ENCODE results near the gene MAPK6. TPM values are rescaled to one million over a fixed set of nuclear protein-coding genes. Genes with fewer than 3 reads are reported as not detected.
"Not testable (repeated sequence)": the region's sequence is repeated elsewhere in the genome, so short reads cannot be mapped to it uniquely, and the experiment has no call there.

Gene MAPK6
- total and polyA plus RNA-seq, 7 experiments from 2014 or later = 5.1 to 44.1 (median 23.1) TPM

- peaks cover 0 to 5% of the 10 kb centered on the region in 2 donors for H3K4me1 ChIP-seq (ENCODE audit: control insufficient read depth in 2 of 2, insufficient read depth in 2 of 2, low read length in 2 of 2)
- no peaks in the 10 kb centered on the region for H3K36me3 ChIP-seq (ENCODE audit: control insufficient read depth in 2 of 3, insufficient read depth in 3 of 3, low read length in 3 of 3)
- peaks cover 19 to 51% (median 35%) of the 10 kb centered on the region in 7 donors for H3K4me1 Mint-ChIP-seq
- peak; percentile 60 for ATAC-seq
- intact Hi-C loops (cut with micrococcal nuclease) = no loop called here
- H3K4me3 Mint-ChIP-seq = no peak overlapping the region
- H3K27me3 Mint-ChIP-seq = no peaks in the 10 kb centered on the region
- H3K27ac ChIP-seq (ENCODE audit: low read depth, low read length) = no peak overlapping the region
- no peak overlapping the region for H3K4me3 ChIP-seq (ENCODE audit: low read length)
- H3K36me3 Mint-ChIP-seq = peaks cover 8 to 49% (median 32%) of the 10 kb centered on the region in 5 donors
- no peak for DNase-seq
- peaks cover 0 to 20% (median 7%) of the 10 kb centered on the region in 11 donors for H3K9me3 Mint-ChIP-seq
- no peak overlapping the region for H3K27ac Mint-ChIP-seq
- CTCF ChIA-PET = no interaction called here
- peaks cover 0 to 6% (median 0%) of the 10 kb centered on the region in 3 experiments for H3K9me3 ChIP-seq (ENCODE audit: control insufficient read depth in 2 of 3, low read length in 3 of 3)
- no peaks in the 10 kb centered on the region for H3K27me3 ChIP-seq (ENCODE audit: control insufficient read depth in 2 of 2, insufficient read depth in 2 of 2, low read length in 2 of 2)
- POLR2A ChIA-PET = no interaction called here
Observed at GRCh38 chr15:52031556-52031955, 12.5 kb downstream of the MAPK6 start.

GRCh38 chr15:52037889-52038505, 19.0 kb downstream of the MAPK6 start:
- H3K27me3 Mint-ChIP-seq = no peaks in the 10 kb centered on the region
- Histone ChIP-seq H3K4me1 (ENCODE audit: control insufficient read depth in 2 of 2, insufficient read depth in 2 of 2, low read length in 2 of 2) (peaks cover 0 to 11% of the 10 kb centered on the region in 2 donors), H3K4me3 (ENCODE audit: low read length) (no peak overlapping the region), H3K27me3 (ENCODE audit: control insufficient read depth in 2 of 2, insufficient read depth in 2 of 2, low read length in 2 of 2) (no peaks in the 10 kb centered on the region), H3K27ac (ENCODE audit: low read depth, low read length) (no peak overlapping the region), H3K9me3 (ENCODE audit: control insufficient read depth in 2 of 3, low read length in 3 of 3) (peaks cover 0 to 4% (median 0%) of the 10 kb centered on the region in 3 experiments), H3K36me3 (ENCODE audit: control insufficient read depth in 2 of 3, insufficient read depth in 3 of 3, low read length in 3 of 3) (no peaks in the 10 kb centered on the region)
- H3K27ac Mint-ChIP-seq = peak overlapping the region in 6 of 9 donors; percentile 10 to 72 (median 58)
- peaks cover 0 to 18% (median 6%) of the 10 kb centered on the region in 11 donors for H3K9me3 Mint-ChIP-seq
- peak overlapping the region in 1 of 10 donors; percentile 1 for H3K4me3 Mint-ChIP-seq
- no peak for ATAC-seq
- peaks cover 32 to 89% (median 66%) of the 10 kb centered on the region in 7 donors for H3K4me1 Mint-ChIP-seq
- intact Hi-C loops (cut with micrococcal nuclease) = no loop called here
- ChIA-PET POLR2A (interaction anchor here (0.7 kb wide), 2 partner anchors 12 to 133 kb away, joined by 3 read pairs; no protein-coding TSS in a partner anchor), CTCF (interaction anchor here (0.6 to 1.1 kb wide), 3 partner anchors 40 to 109 kb away, joined by 3 to 4 read pairs (median 3); no protein-coding TSS in a partner anchor)
- H3K36me3 Mint-ChIP-seq = peaks cover 8 to 31% (median 25%) of the 10 kb centered on the region in 5 donors
- DNase-seq = no peak

DNA sequence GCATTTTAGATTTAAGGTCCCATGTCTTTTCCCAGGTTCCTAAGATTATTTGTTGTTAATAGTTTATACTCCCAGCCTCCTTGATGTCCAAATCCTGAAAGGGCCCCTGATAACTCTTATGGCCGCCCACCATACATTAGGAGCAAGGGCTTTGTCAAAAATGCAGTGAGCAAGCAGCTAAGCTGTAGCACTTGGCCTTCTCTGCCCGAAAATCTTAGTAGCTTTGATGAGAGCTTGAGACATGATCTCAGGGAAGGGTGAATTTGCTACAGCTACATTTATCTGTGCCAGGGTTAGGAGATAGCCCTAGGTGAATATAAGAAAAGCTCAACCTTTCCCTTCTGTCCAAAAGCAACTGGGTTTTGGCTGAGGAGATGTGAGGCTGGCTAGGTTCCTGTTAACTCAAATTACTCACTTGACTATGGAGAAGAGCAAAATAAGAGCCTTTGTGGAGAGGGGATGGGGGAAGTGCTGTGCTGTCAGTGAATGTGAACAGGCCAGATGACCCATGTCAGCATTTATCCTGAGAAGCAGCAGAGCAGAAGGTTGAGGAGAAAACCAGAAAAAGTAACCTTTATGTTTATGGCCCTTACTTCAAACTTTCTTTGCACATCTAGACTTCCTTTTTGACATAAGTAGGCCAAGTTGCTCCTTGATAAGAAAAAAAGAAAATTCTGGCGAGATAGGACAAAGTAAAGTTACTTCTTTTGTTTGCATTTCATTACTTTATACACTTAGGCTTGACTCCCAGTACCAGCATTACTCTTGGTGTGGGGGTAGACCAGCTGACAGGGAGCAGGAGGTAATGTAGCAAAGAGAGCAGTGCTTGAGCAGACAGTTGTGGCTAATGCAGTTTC, 21.1 kb downstream of the MAPK6 start:
- H3K9me3 Mint-ChIP-seq = peaks cover 0 to 2% (median 0%) of the 10 kb centered on the region in 11 donors
- Histone ChIP-seq H3K4me1 (ENCODE audit: control insufficient read depth in 2 of 2, insufficient read depth in 2 of 2, low read length in 2 of 2) (peaks cover 4 to 16% of the 10 kb centered on the region in 2 donors), H3K27me3 (ENCODE audit: control insufficient read depth in 2 of 2, insufficient read depth in 2 of 2, low read length in 2 of 2) (no peaks in the 10 kb centered on the region), H3K9me3 (ENCODE audit: control insufficient read depth in 2 of 3, low read length in 3 of 3) (no peaks in the 10 kb centered on the region), H3K4me3 (ENCODE audit: low read length) (no peak overlapping the region), H3K36me3 (ENCODE audit: control insufficient read depth in 2 of 3, insufficient read depth in 3 of 3, low read length in 3 of 3) (no peaks in the 10 kb centered on the region), H3K27ac (ENCODE audit: low read depth, low read length) (peak overlapping the region; percentile 32)
- no peaks in the 10 kb centered on the region for H3K27me3 Mint-ChIP-seq
- H3K4me3 Mint-ChIP-seq = peak overlapping the region in 7 of 10 donors; percentile 4 to 45 (median 26)
- intact Hi-C loops (cut with micrococcal nuclease) = loop anchor here in 1 of 2 donors (1.0 to 10.0 kb wide), 2 partner anchors 21 to 215 kb away; partner anchors contain the start of genes MAPK6 and TMOD3
- H3K27ac Mint-ChIP-seq = peak overlapping the region; percentile 0 to 91 (median 42)
- DNase-seq = no peak
- peak; percentile 51 for ATAC-seq
- ChIA-PET POLR2A (interaction anchor here (0.7 to 0.8 kb wide), 2 partner anchors 15 to 70 kb away, joined by 4 to 5 read pairs; no protein-coding TSS in a partner anchor), CTCF (interaction anchor here (0.6 to 0.9 kb wide), 2 partner anchors 12 to 137 kb away, joined by 3 read pairs; no protein-coding TSS in a partner anchor)
- peaks cover 34 to 87% (median 64%) of the 10 kb centered on the region in 7 donors for H3K4me1 Mint-ChIP-seq
- peaks cover 0 to 13% (median 8%) of the 10 kb centered on the region in 5 donors for H3K36me3 Mint-ChIP-seq

DNA sequence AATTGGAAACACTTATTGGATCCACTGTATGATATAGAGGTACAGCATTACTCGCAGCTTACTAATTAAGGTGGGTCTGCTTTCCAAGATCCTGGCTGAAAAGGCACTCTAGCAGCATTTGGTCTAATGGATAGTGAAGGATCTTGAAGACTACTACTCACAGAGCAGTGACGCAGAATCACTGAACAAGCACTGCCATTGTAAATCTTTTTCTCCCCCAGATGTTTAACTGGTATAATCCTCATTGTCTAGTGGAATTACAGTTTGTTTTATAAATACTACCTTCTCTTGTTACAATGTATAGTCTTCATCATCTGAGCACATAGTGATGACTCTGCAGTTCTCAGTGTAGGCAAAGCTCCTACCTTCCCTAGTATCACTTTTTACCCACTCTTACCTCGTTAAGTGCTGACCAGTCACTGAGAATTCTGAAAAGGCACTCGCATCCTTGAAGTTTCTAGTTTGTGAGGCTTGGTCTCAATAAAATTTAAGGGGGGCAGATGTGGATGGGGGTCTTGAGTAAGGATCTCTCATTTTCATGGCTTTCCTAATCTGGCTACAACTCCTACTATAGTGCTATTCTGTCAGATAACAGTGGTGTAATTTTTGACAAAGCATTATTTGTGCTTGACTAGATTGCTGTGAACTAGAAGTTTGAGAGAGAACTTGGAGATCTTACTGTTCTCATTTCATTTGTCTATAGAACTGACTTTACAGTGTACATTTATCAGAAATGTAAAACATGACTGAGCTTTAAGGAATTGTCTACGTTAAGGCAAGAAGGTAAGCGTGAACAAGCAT, 23.2 kb downstream of the MAPK6 start:
- CTCF ChIA-PET = no interaction called here
- Histone ChIP-seq H3K27me3 (ENCODE audit: control insufficient read depth in 2 of 2, insufficient read depth in 2 of 2, low read length in 2 of 2) (no peaks in the 10 kb centered on the region), H3K27ac (ENCODE audit: low read depth, low read length) (no peak overlapping the region), H3K4me3 (ENCODE audit: low read length) (no peak overlapping the region), H3K9me3 (ENCODE audit: control insufficient read depth in 2 of 3, low read length in 3 of 3) (no peaks in the 10 kb centered on the region), H3K36me3 (ENCODE audit: control insufficient read depth in 2 of 3, insufficient read depth in 3 of 3, low read length in 3 of 3) (no peaks in the 10 kb centered on the region), H3K4me1 (ENCODE audit: control insufficient read depth in 2 of 2, insufficient read depth in 2 of 2, low read length in 2 of 2) (peaks cover 14 to 31% of the 10 kb centered on the region in 2 donors)
- POLR2A ChIA-PET = interaction anchor here (0.5 to 1.2 kb wide), 3 partner anchors 21 to 642 kb away, joined by 3 to 4 read pairs (median 4); no protein-coding TSS in a partner anchor
- H3K27ac Mint-ChIP-seq = peak overlapping the region in 7 of 9 donors; percentile 1 to 67 (median 32)
- no peaks in the 10 kb centered on the region for H3K27me3 Mint-ChIP-seq
- no peak for DNase-seq
- H3K9me3 Mint-ChIP-seq = peaks cover 0 to 2% (median 0%) of the 10 kb centered on the region in 11 donors
- H3K36me3 Mint-ChIP-seq = peaks cover 0 to 18% (median 8%) of the 10 kb centered on the region in 5 donors
- no peak for ATAC-seq
- H3K4me3 Mint-ChIP-seq = no peak overlapping the region
- peaks cover 48 to 91% (median 81%) of the 10 kb centered on the region in 7 donors for H3K4me1 Mint-ChIP-seq
- intact Hi-C loops (cut with micrococcal nuclease) = loop anchor here in 1 of 2 donors (10.0 kb wide), 1 partner anchor 217 kb away; the partner anchor contains the start of gene TMOD3

DNA sequence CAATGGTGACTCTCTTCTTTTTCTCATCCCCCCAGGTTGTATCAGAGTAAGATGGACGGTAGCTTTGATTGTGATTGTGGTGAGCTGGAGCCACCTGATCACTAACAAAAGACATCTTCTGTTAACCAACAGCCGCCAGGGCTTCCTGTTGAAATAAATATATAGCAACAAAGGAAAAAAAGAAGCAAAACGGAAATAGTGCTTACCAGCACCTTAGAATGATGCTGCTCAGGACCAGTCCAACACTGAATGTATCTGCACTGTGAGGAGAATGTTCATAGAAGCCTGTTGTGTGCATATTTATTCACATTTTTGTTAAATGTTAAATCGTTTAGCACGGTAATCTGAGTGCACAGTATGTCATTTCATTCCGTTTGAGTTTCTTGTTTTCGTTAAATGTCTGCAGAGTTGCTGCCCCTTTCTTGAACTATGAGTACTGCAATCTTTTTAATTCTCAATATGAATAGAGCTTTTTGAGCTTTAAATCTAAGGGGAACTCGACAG, 26.8 kb downstream of the MAPK6 start:
- Histone ChIP-seq H3K27ac (ENCODE audit: low read depth, low read length) (peak overlapping the region; percentile 57), H3K4me3 (ENCODE audit: low read length) (peak overlapping the region; percentile 46), H3K4me1 (ENCODE audit: control insufficient read depth in 2 of 2, insufficient read depth in 2 of 2, low read length in 2 of 2) (peaks cover 14 to 20% of the 10 kb centered on the region in 2 donors)
- Mint-ChIP-seq H3K4me3 (peak overlapping the region; percentile 48 to 87 (median 78)), H3K27ac (peak overlapping the region; percentile 80 to 97 (median 87)), H3K4me1 (peaks cover 29 to 66% (median 55%) of the 10 kb centered on the region in 7 donors), H3K36me3 (peaks cover 0 to 30% (median 15%) of the 10 kb centered on the region in 5 donors)
- CTCF ChIA-PET = interaction anchor here (0.7 to 1.4 kb wide), 5 partner anchors 20 to 50 kb away, joined by 3 to 9 read pairs (median 3); no protein-coding TSS in a partner anchor
- H3K9me3 Mint-ChIP-seq; H3K36me3 ChIP-seq (ENCODE audit: control insufficient read depth in 2 of 3, insufficient read depth in 3 of 3, low read length in 3 of 3); H3K9me3 ChIP-seq (ENCODE audit: control insufficient read depth in 2 of 3, low read length in 3 of 3); H3K27me3 Mint-ChIP-seq; H3K27me3 ChIP-seq (ENCODE audit: control insufficient read depth in 2 of 2, insufficient read depth in 2 of 2, low read length in 2 of 2): not testable (repeated sequence)
- intact Hi-C loops (cut with micrococcal nuclease) = loop anchor here (1.0 to 10.0 kb wide), 6 partner anchors 27 to 221 kb away; partner anchors contain the start of genes MAPK6 (in 2 of the 2), LEO1 (in 1 of the 2) and TMOD3 (in 1 of the 2)
- POLR2A ChIA-PET = interaction anchor here (0.9 to 1.9 kb wide), 10 partner anchors 9 to 638 kb away, joined by 3 to 13 read pairs (median 4); partner anchors contain the start of gene LEO1
- ATAC-seq (peak; percentile 81), DNase-seq (peak in 7 of 9 donors; percentile 54 to 77 (median 72))

Measured in naive thymus-derived CD4-positive, alpha-beta T cell (primary cell).